HFF-Myc (cell line): ENCODE data around the gene RIN3.

Experiments
- DNase-seq: peaks from one replicate; pipeline ENCODE4 v3.0.0-alpha.2; 2011; ENCODE audit warnings: low read depth; ENCODE audit errors: extremely low read depth
- H3K4me3 ChIP-seq: replicated peaks from 2 replicates; pipeline ENCODE4 v1.5.1; 2011; ENCODE audit warnings: low read depth, mild to moderate bottlenecking, control low read depth, low read length
- TF ChIP-seq, protein P1 (sequence below): IDR thresholded peaks from 2 replicates; pipeline ENCODE4 v1.5.1; 2012; ENCODE audit warnings: mild to moderate bottlenecking, low read depth, low read length, control low read depth; ENCODE audit errors: missing control alignments

RIN3 gene

GRCh38 chr14:92556255-92556741 lies 42.7 kb downstream of the RIN3 start:
- H3K4me3 ChIP-seq, result no peak overlapping the region
- TF ChIP-seq, protein P1, sequence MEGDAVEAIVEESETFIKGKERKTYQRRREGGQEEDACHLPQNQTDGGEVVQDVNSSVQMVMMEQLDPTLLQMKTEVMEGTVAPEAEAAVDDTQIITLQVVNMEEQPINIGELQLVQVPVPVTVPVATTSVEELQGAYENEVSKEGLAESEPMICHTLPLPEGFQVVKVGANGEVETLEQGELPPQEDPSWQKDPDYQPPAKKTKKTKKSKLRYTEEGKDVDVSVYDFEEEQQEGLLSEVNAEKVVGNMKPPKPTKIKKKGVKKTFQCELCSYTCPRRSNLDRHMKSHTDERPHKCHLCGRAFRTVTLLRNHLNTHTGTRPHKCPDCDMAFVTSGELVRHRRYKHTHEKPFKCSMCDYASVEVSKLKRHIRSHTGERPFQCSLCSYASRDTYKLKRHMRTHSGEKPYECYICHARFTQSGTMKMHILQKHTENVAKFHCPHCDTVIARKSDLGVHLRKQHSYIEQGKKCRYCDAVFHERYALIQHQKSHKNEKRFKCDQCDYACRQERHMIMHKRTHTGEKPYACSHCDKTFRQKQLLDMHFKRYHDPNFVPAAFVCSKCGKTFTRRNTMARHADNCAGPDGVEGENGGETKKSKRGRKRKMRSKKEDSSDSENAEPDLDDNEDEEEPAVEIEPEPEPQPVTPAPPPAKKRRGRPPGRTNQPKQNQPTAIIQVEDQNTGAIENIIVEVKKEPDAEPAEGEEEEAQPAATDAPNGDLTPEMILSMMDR, result no peak
- no peak for DNase-seq

- H3K4me3 ChIP-seq, result no peak overlapping the region
- no peak for DNase-seq
- TF ChIP-seq, protein P1, result no peak
Measured at GRCh38 chr14:92556863-92557543, 43.4 kb downstream of the RIN3 start.

- no peak for DNase-seq
- TF ChIP-seq, protein P1, result no peak
- H3K4me3 ChIP-seq, result no peak overlapping the region
Measured at GRCh38 chr14:92557544-92557912, 43.9 kb downstream of the RIN3 start.

DNA sequence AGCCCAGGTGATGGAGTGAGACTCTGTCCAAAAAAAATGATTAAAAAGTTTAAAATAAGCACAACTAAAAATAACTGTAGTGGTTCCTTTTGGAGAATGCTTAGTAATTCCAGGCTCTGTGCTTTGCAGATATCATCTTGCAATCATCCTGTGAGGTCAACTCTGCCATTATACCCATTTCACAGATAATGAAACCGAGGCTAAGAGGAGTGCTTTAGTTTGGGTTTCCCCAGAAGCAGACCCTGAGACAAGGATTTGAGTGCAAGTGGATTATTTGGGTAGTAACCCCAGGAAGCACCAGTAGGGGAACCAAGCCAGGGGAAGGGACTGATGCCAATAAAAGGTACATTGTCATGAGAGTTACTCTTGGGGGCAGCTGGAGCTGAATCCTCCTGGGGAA lies 44.7 kb downstream of the RIN3 start:
- H3K4me3 ChIP-seq, result no peak overlapping the region
- DNase-seq, result no peak
- TF ChIP-seq, protein P1, result no peak

DNA sequence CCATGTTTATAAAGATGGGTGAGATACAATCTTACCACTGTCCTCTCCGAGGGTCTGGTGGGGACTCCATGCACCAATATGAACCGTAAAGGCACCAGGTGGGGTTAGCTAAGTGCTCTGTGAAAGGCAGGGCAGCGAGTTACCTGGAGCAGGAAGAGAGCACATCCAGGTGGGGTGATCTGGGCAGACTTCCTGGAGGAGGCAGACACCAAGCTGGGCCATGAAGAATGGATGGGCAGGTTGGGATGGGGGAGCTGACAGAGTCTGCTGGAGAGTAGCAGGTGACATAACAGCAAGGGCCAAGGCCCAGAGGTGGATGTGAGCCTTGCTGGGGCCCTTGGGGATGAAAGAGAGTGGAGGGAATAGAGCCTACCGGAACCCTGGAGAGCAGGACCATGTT lies 45.9 kb downstream of the RIN3 start:
- no peak overlapping the region for H3K4me3 ChIP-seq
- DNase-seq, result no peak
- TF ChIP-seq, protein P1, result no peak

- no peak for DNase-seq
- TF ChIP-seq, protein P1, result no peak
- no peak overlapping the region for H3K4me3 ChIP-seq
Measured at GRCh38 chr14:92560106-92560865, 46.7 kb downstream of the RIN3 start.
